Right renal pelvis (tissue), 4 donors: ENCODE measurements around the gene PIAS3. TPM values are rescaled to one million over a fixed set of nuclear protein-coding genes. Genes with fewer than 3 reads are reported as not detected.

Experiments used
- DNase-seq, 4 donors: peaks; one replicate each; pipeline ENCODE4 v3.0.0-alpha.2; 2013; ENCODE audit warnings: low read depth in 4 of 4, low spot score in 3 of 4, missing footprints in 1 of 4
- polyA plus RNA-seq, 4 donors: library from polyadenylated mRNA; unstranded; fragments of 120-200 nt; gene quantifications; one replicate each; pipeline ENCODE4 v1.2.1, GENCODE V29; 2013; ENCODE audit not compliant: insufficient read length in 4 of 4

PIAS3 gene
- polyA plus RNA-seq: 10 to 100 TPM; 52.9 to 56.8 (median 54.7) TPM

GRCh38 chr1:145858901-145859490, at the start of gene PIAS3:
TSS of gene PIAS3 (minus strand) at chr1:145859081. CDS start at chr1:145858990, 91 bp downstream.
- peak; percentile 87 to 90 (median 88) for DNase-seq

- DNase-seq: no peak
Observed at GRCh38 chr1:145908653-145909052, 49.8 kb upstream of the PIAS3 start.

GRCh38 chr1:145906954-145907753, 48.3 kb upstream of the PIAS3 start:
- no peak for DNase-seq

- no peak for DNase-seq
Observed at GRCh38 chr1:145901312-145902021, 42.6 kb upstream of the PIAS3 start.

GRCh38 chr1:145898756-145899155, 39.9 kb upstream of the PIAS3 start:
- no peak for DNase-seq

- no peak for DNase-seq
Observed at GRCh38 chr1:145897969-145898368, 39.1 kb upstream of the PIAS3 start.

- DNase-seq: no peak
Observed at GRCh38 chr1:145895471-145895870, 36.6 kb upstream of the PIAS3 start.

GRCh38 chr1:145893306-145894055, 34.6 kb upstream of the PIAS3 start:
- no peak for DNase-seq

GRCh38 chr1:145892486-145893087, 33.7 kb upstream of the PIAS3 start:
- no peak for DNase-seq

- DNase-seq: peak; percentile 84 to 93 (median 90)
Observed at GRCh38 chr1:145891587-145892485, 33.0 kb upstream of the PIAS3 start.

- DNase-seq: no peak
Observed at GRCh38 chr1:145891143-145891542, 32.3 kb upstream of the PIAS3 start.

GRCh38 chr1:145889722-145890121, 30.8 kb upstream of the PIAS3 start:
- DNase-seq: no peak

GRCh38 chr1:145887631-145888030, 28.8 kb upstream of the PIAS3 start:
- DNase-seq: no peak

- DNase-seq: no peak
Observed at GRCh38 chr1:145886816-145887215, 27.9 kb upstream of the PIAS3 start.

GRCh38 chr1:145886390-145886789, 27.5 kb upstream of the PIAS3 start:
- DNase-seq: no peak

GRCh38 chr1:145885738-145886287, 26.9 kb upstream of the PIAS3 start, which contains the start of gene ANKRD35:
TSS of gene ANKRD35 (minus strand) at chr1:145885866. CDS start at chr1:145885758, 108 bp downstream.
- no peak for DNase-seq

GRCh38 chr1:145884675-145885074, 25.8 kb upstream of the PIAS3 start:
- no peak for DNase-seq

GRCh38 chr1:145879775-145880174, 20.9 kb upstream of the PIAS3 start:
- no peak for DNase-seq

GRCh38 chr1:145878724-145879123, 19.8 kb upstream of the PIAS3 start:
- DNase-seq: no peak
